GM21390 (cell line): ENCODE results near the gene DYNC1I1.

Experiments used
- ATAC-seq: cut with Tn5 transposase; IDR thresholded peaks from one replicate; pipeline ENCODE4 v1.9.1; 2021; ENCODE audit not compliant: unreplicated experiment

The DYNC1I1 gene

DNA sequence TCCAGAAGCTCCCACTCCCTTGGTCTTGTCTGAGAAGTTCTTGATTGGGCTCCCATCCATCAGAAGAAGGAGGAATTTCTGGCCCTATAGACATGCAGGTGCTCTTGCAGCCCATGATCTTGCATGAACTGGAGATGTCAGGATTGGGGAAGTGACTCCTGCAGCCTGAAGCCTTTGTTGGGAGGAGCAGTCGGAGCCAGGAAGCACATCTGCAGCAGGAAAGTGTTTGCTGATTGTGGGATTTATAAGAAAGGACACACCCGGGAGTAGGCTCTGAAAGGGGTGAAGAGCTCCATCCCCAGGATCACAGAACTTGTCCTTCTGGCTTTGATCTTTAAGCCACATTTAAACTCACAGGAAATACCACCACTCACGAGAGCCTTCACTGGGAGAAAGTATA is 185.2 kb downstream of the DYNC1I1 start:
- ATAC-seq = no peak

DNA sequence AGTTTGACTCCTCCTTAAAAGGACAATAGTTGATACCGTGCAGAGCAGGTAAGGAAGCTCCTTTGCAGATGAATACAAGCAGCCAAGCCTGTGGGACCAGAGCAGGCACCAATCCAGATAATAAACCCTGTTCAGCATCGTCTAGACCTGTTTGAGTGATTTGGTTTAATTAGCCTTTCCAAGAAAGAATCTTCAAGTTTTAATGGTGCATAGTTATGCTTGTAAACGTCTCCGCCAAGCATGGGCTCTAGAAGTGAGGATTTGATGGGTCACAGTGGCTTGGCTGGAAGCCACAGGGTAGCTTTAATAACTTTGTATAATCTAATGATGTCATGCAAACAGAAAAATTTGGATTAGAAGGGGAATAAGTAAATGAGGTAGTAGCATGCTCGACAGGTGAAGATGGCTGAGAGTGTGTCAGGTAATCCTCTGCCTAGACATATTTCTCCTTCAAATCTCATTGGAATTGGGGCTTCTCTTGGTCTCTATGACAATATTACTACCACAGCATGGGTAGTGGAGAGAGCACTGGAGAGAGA is 188.4 kb downstream of the DYNC1I1 start:
- no peak for ATAC-seq

DNA sequence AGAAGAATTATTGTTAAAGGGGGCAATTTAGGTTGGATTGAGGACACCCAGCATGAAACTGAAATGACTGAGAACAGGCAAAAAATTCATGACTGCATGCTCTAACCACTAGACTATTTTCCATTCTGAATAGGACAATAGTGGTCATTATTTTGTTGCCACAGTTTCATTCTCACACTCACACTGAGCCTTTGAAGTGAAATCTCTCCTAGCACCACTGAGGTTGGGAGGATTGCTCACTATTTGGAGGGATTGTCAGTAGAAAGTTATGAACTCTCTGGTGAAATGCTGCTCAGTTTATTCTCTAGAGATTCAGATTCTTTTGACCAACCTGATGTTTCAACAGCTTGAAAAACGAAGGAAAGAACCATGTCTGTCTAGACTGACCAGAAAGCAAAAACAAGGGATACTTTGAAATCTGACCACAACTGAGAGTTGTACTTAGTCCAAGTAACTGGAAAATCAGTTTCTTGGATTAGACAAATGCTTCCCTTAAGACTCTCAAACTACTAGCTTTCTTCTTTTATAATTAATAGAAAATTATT is 191.2 kb downstream of the DYNC1I1 start:
- ATAC-seq = no peak

DNA sequence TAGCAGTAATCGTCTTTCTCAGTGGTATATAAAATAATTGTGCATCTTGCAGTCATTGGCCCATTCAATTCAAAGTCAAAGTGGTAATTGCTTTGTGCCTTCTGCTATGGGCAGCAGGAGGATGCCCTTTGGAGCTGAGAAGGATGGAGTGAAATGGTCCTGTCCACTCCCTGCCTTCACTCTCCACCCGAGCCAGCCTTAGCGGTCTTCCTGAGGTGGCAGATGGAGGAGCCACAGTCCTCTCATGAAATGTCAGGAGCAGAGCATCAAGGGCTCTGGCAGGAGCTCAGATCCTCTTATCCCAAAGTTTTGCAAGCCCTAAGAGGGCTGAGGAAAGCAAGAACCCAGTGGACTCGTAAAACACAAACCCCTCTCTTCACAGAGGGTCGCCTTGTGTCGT is 199.4 kb downstream of the DYNC1I1 start:
- ATAC-seq = no peak

DNA sequence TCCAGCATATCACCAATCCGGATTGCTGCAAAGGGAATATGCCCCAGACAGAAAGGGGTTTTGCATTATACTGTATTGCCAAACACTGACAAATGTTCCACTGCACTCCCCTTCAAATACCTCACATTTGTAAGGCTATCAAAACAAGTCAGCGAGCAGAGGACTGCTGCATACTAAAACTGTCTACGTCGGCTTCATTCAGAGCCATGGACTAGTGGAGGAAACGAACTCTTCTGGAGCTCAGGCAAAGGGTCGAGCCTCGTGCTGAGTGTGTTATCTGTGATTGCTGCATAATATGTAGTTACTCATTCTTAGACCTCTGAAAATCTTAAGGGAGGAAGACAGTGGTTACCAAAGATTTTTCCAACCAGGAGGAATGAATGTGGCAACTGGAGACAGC is 200.2 kb downstream of the DYNC1I1 start:
- ATAC-seq = no peak

DNA sequence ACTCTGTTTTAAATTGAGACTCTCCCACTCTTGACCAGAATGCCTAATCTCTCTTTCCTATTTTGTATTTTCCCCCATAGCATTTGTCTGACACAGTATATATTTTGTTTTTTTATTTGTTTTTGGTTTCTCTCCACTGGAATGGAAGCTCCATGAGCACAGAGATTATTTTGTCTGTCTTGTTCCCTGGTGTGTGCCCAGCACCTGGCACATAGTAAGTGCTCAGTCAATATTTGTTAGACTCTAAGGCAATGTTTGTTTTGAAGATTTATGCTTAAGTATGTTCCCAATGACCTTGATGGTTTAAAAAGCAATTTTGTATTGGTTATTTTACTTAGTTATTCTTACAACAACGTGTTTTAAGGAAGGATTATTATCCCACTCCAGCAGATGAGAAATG is 201.8 kb downstream of the DYNC1I1 start:
- ATAC-seq = no peak

DNA sequence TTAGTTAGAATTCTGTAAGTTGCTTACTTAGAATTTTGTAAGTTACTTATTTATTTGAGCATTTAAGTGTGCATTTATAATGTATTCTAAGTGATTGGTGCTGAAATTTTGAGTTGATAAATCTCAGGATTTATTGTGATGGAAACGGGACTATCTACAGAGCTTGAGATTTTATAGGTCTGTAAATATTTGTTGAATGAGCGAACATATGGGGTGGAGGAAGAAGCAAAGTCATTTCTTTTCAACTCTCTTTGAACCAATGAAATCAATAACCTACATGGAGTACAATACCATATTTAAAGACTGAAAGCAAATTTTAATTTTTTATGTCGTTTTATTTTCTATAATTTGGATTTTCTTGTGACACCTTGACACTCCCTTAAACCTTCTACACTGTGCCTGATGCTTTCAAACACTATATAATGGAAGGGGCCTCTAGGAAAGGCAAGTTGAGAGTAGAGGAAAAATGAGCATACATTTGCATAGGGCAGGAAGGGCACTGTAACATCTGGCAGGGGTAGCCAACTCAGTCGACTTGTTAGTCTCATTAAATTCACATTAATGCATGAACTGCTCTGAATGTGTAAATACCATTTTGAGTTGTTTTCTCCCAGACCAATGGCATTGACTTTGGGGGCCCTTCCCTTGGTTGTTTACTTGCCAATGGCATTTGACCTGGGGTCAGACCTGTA is 204.2 kb downstream of the DYNC1I1 start:
- no peak for ATAC-seq

DNA sequence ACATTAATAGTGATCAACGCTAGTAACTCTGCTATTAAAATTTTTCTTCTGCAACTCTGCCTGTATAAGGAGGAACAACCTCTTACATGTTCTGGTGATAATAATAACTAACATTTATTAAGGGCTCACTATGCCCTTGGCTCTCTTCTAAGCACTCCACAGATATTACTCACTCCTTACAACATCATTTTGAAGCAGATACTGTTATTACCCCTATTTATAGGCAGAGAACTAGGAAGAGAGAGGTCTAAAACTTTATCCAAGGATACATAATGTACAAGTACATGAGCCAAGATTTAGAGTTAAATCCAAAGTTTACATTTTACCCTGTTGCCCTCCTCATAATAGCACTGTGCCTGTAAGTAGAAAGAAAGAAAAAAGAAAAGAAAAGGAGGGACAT is 205.6 kb downstream of the DYNC1I1 start:
- ATAC-seq = no peak

DNA sequence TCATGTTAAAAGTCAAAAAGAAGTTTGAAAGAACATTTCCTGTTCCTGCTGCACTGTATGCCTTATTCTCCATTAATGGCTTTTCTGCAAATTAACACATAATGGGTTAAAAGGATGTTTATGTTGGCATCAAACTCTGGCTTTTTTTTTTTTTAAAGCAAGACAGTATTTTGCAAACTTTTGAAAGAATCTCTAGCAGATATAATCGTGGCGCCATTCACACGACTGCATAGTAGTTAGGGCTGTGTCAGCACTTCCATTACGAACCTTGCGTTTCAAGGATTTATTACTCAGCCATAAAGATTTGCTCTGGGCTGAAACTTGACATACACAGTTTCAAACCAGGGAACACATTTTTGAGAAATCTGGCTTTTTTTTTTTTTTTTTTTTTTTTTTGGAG is 207.8 kb downstream of the DYNC1I1 start:
- no peak for ATAC-seq

DNA sequence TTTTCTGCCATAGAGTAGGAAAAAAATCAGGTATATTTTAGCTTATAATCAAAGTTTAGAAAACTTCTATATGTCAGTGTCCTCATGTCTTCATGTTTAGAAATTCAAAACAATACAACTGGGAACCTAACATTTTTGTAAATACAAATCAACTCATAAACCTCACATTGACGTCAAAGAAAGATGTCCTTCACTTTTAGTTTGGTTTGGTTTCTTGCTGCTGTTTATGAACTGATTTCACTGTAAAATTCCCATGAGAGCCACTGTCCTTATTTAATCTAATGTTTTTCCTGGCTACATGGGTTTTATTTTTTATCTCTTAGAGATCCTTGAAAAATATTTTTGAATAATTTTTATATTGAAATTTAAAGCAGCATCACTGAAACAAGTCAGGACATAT is 208.4 kb downstream of the DYNC1I1 start:
- ATAC-seq = no peak

DNA sequence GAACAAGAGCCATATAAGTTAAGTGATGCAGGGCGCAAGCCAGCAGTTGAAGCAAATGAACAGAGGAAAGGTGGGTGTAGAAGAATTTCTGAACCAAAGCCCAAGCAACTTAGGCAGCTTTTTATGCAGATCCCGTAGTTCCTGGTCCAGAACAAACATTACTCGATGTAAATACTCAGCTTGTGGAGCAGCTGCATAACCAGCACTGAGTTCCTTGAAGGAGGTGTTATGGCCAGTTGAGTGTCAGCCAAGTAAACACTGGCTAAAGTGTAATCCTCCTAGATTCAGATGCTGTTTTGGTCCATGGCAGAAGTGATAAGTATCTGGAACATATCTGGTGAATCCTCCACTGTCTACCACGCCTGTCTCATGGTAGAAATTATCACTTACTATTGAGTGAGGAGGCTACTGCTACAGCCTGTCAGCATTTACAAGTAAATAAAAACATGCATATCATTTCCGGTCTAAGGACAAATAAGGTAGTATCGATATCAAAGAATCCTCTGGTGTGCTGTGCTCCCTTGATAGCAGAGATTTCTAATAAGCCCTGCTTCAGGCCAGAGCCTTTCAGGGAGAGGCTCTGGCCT is 213.9 kb downstream of the DYNC1I1 start:
- ATAC-seq = no peak

DNA sequence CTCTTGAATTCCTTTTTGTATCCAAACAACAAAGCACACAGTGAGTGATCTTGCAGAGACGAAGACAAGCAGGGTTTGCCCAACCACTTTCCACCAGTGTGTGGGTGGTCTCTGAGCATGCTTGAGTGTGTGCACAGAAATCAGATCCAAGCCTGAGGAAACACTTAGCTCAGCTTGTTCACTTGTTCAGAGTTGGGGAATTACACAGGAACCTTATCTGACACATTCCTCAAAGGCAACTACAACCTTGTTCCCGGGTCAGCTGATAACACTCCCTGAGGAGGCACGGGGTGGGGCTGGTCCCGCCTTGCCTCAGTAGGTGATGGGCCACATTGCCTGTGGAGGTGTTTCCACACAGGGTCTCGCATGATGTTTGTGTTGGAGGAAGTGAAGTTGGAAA is 216.9 kb downstream of the DYNC1I1 start:
- ATAC-seq = no peak

DNA sequence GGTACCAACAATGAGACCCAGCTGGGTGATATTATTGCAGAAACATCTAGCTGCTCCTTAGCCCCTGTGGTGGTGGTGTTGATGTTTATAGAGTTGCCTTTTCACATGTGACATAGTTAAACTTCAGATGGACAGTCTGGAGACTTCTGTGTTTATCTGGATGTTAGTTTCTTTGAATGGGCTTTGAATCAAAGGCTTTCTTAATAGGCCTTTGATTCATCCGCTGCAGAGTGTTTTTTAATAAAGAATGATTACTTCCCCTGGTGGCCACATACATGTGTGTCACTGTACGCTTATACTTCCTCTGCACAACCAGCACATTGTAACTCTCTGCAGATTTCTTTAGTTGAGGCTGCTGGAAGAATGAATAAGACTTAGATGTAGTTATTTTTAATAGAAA is 221.0 kb downstream of the DYNC1I1 start:
- ATAC-seq = no peak

DNA sequence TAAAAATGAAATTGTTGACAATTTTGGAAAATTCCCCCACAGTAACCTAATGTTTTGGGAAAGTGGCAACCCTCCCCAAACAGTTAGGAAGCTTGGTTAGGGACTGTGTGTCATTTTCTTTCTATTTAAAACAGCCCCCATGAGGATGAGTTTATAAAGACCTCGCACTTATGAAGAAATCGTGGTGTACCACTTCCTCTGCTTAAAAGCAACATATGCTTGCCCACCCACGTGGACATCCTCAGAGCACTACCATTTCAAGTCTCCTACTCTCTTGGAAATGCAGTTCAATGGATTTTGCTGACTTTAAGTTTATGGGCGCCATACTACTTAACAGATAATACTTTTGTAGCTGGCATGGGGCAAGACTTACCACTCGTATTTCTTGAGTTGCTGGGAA is 223.8 kb downstream of the DYNC1I1 start:
- no peak for ATAC-seq

DNA sequence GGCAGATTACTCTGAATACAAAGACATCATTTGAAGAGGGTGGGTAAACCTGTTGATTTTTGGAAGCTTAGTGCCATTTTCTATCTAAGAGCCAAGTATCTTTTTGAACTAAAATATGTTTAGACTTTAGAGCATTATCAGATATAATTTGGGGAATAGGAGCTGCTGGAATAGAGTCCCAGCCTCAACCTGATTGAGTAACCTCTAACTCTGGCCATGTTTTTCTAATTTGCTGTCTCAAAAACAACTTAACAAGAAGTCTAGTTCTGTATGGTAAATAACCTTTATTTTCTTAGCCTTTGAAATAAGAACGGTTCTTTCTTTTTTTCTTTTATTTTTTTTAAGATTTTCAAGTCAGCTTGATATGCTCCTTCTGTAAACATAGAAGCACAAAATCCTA is 224.5 kb downstream of the DYNC1I1 start:
- ATAC-seq = no peak

DNA sequence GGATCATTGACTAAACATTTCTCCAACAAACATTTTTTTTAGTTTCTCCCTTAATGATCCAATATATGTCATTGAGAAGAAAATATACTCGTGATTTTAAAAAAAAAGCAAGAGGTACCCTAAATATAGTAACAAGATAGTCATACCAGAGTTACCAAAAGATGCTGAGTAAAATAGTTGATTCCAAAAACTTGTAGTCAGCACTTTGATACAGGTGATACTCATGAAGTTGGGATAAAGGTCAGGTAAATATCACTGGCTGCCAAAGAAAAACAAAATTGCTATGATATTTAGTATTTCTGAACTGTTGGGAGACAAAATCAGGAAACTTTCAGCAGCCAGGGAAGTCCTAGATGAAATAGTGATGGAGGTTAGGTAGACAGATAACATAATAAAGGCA is 225.3 kb downstream of the DYNC1I1 start:
- no peak for ATAC-seq

DNA sequence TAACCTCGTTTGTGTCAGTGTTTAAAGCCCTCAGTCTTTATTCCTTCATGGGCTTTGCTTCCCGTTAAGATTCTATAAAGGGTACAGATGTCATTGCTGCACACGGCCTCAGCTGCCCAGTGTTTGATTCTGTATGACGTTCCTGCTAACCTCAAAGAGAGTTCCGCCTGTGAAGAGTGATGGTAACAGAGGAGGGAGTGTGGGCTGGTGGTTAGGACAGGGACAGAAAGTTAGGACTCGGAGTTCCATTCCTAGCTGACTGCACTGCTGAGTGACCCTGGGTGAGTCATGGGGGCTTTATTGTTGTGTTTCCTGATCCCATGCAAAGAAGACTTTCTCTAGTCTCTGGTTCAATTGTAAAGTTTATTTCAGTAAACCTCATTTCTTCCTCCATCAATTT is 227.1 kb downstream of the DYNC1I1 start:
- no peak for ATAC-seq

DNA sequence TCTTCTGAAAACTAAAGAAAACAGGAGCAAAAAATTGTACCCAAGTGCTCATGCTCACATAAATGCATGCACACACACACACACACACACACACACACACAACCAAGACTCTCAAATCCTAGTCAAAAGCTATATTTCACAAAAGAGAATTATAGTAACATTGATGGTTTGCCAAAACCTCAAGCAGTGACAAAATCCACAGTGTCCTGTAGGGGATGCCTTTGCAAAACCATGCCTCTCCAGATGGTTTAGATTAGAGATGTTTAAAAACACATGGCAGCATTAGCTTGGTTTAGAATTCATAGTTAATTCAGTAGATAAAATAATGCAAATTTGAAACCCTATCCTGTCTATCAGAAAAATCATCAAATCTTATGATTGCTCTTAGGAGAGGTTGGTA is 232.2 kb downstream of the DYNC1I1 start:
- no peak for ATAC-seq

DNA sequence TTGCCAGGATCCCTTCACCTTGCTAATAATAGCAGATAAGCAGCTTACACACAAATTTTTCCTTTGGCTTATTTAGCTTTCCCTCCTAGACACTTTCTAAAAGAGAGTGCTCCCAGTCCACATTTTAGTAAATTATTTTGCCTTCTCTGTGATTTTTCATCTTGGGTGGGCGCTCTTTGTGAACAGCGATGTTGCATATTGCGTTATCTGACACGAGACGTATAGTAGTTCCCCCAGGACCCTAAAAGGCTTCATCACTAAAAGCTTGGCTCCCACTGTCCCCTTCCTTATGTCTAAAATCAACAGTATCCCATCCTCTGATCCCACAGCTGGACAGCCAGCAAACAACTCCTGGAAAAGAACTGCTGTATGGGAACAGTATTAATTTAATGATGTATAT is 232.9 kb downstream of the DYNC1I1 start:
- ATAC-seq = no peak

DNA sequence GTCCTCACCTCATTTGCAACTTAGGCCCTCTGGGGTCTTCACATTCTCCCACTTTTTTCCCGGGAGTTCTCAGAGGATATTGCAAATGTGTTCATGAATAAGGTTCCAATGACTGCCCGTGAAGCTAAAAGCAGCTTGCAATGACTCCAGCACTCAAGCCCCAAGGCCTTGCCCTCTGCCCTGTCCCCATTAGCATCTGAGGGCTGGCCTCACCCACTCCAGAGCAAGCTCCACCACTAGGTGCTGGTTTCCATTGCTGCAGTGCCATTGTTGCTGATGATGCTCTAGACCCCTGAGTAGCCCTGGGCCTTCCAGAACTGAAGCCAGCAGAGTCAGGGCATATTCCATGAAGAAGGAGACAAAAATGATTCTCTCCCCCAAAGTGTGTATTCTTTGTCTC is 236.8 kb downstream of the DYNC1I1 start:
- no peak for ATAC-seq

DNA sequence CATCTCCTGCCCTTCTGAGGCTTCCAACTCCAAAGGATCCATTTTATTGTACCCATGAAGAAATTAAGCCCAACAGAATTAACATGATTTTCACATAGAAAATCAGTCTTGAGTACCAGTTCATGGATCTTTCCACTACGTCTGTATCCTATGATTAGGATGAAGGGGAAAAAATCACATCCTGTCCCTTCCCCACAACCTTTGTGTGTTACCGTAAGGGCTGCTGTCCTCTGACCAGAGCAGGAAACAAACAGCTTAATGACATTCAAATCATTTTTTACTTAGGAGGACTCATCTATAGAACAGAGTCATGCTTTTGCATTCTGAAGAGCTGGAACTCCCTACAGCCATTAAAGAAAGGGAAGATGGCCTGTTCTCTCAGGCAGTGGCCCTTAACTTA is 241.5 kb downstream of the DYNC1I1 start:
- no peak for ATAC-seq

DNA sequence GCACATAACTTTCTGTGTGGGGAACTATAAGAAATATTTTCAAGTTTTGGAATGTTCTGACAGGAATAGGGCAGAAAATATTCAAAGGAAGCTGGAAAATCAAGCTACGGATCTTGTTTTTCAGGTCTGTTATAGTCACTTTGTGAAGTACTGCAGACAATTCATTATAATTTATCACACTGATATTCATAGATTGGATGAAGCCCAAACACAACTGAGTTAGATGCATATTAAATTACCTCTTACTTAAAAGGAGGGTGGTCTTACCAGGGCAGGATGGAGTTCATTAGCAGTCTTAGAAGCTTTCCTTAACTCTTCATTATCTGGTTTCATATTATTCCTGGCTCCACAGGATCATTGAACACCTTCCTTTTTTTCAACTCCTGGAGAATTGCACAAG is 242.3 kb downstream of the DYNC1I1 start:
- no peak for ATAC-seq
